ENCODE measurements around the gene KRTAP10-7.

DNA sequence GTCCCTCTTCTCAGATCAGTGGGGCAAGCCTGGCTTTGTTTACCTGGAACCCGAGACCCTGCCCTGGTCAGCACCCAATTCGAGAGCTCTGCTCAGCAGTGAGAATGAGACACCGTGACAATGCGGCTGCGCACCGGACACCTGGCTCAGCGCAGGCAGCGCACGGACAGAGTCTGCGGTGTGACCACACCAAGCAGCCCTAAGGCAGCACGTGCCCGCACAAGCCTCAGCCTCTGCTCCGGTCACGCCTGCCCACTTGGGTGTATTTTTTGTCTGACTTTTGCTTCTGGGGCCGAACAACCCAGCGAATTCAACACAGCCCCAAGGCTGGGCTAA, 16.2 kb downstream of the KRTAP10-7 start:
- TF ChIP-seq CTCF (IDR thresholded peaks at IDR 0.05) (no peak), POLR2A (IDR thresholded peaks at IDR 0.05) (no peak)
